Neuronal stem cell (in vitro differentiated cells): ENCODE measurements around the gene VIPR1. TPM values are rescaled to one million over a fixed set of nuclear protein-coding genes. Genes with fewer than 3 reads are reported as not detected.

Experiments
- DNase-seq: peaks from one replicate; pipeline ENCODE4 v3.0.0-alpha.2; 2013; ENCODE audit warnings: low spot score
- H2AFZ ChIP-seq: one replicate; pipeline ENCODE4 v1.6.1; 2013; ENCODE audit warnings: mild to moderate bottlenecking, low read length, inconsistent platforms
- H2AK5ac ChIP-seq: 2 replicates; pipeline ENCODE4 v1.6.1; 2013; ENCODE audit warnings: low read depth, mild to moderate bottlenecking, inconsistent platforms, low read length, moderate library complexity, mixed read lengths
- H2BK120ac ChIP-seq: 2 replicates; pipeline ENCODE4 v1.6.1; 2013; ENCODE audit warnings: low read depth, mild to moderate bottlenecking, inconsistent platforms, low read length, moderate library complexity, mixed read lengths
- H2BK12ac ChIP-seq: one replicate; pipeline ENCODE4 v1.6.1; 2013; ENCODE audit warnings: low read length, inconsistent platforms
- H2BK15ac ChIP-seq: 2 replicates; pipeline ENCODE4 v1.6.1; 2013; ENCODE audit warnings: mild to moderate bottlenecking, low read length, inconsistent platforms, mixed read lengths
- H2BK5ac ChIP-seq: one replicate; pipeline ENCODE4 v1.6.1; 2013; ENCODE audit warnings: inconsistent platforms, mild to moderate bottlenecking, low read length, moderate library complexity
- H3K14ac ChIP-seq: one replicate; pipeline ENCODE4 v1.6.1; 2013; ENCODE audit warnings: low read length, inconsistent platforms
- H3K18ac ChIP-seq: 2 replicates; pipeline ENCODE4 v1.6.1; 2013; ENCODE audit warnings: low read length, inconsistent platforms
- H3K23ac ChIP-seq: 2 replicates; pipeline ENCODE4 v1.6.1; 2013; ENCODE audit warnings: low read depth, mild to moderate bottlenecking, mixed read lengths, low read length, inconsistent platforms; ENCODE audit not compliant: poor library complexity
- H3K27ac ChIP-seq: replicated peaks from 3 replicates; pipeline ENCODE4 v1.5.1; 2013; ENCODE audit warnings: low read length, inconsistent platforms
- H3K27me3 ChIP-seq, 3 experiments: 2 replicates each; pipeline ENCODE4 v1.6.1; 2013; ENCODE audit warnings: low read length in 3 of 3, mild to moderate bottlenecking in 2 of 3, inconsistent platforms in 1 of 3, low read depth in 1 of 3, mixed read lengths in 1 of 3, moderate library complexity in 1 of 3; ENCODE audit not compliant: control insufficient read depth in 3 of 3, insufficient read depth in 3 of 3
- H3K36me3 ChIP-seq, 2 donors: replicated peaks in 1 of 2; 2 replicates each; pipeline ENCODE4 v1.6.1; 2013; ENCODE audit warnings: low read length in 2 of 2; ENCODE audit not compliant: control insufficient read depth in 2 of 2, insufficient read depth in 2 of 2
- H3K4ac ChIP-seq: 2 replicates; pipeline ENCODE4 v1.6.1; 2013; ENCODE audit warnings: inconsistent platforms, mild to moderate bottlenecking, low read length, moderate library complexity
- H3K4me1 ChIP-seq, 2 donors: 1 replicate in 1 of 2; 2 replicates in 1 of 2; pipeline ENCODE4 v1.6.1; 2013; ENCODE audit warnings: low read length in 2 of 2, low read depth in 1 of 2; ENCODE audit not compliant: control insufficient read depth in 2 of 2, insufficient read depth in 1 of 2
- H3K4me2 ChIP-seq: one replicate; pipeline ENCODE4 v1.6.1; 2013; ENCODE audit warnings: mild to moderate bottlenecking, low read length, inconsistent platforms; ENCODE audit not compliant: insufficient read depth, poor library complexity, severe bottlenecking
- H3K4me3 ChIP-seq, 2 donors: 2 replicates each; pipeline ENCODE4 v1.5.1; 2013; ENCODE audit warnings: low read length in 2 of 2, mild to moderate bottlenecking in 2 of 2, inconsistent platforms in 1 of 2, moderate library complexity in 1 of 2
- H3K79me1 ChIP-seq: one replicate; pipeline ENCODE4 v1.6.1; 2013; ENCODE audit warnings: low read depth, mild to moderate bottlenecking, inconsistent platforms, low read length, moderate library complexity
- H3K9ac ChIP-seq: one replicate; pipeline ENCODE4 v1.6.1; 2013; ENCODE audit warnings: mild to moderate bottlenecking, low read depth, low read length, inconsistent platforms; ENCODE audit not compliant: poor library complexity
- H3K9me3 ChIP-seq, 2 donors: replicated peaks in 1 of 2; 2 replicates each; pipeline versions ENCODE3 to v1.6.1; 2013; ENCODE audit warnings: low read length in 2 of 2, mild to moderate bottlenecking in 2 of 2, inconsistent platforms in 1 of 2, low read depth in 1 of 2, mixed read lengths in 1 of 2, moderate library complexity in 1 of 2; ENCODE audit not compliant: control insufficient read depth in 2 of 2, insufficient read depth in 1 of 2
- H4K8ac ChIP-seq: one replicate; pipeline ENCODE4 v1.6.1; 2013; ENCODE audit warnings: low read depth, mild to moderate bottlenecking, inconsistent platforms, low read length, moderate library complexity
- H4K91ac ChIP-seq: one replicate; pipeline ENCODE4 v1.6.1; 2013; ENCODE audit warnings: low read length, low read depth, mild to moderate bottlenecking, inconsistent platforms; ENCODE audit not compliant: poor library complexity
- WGBS, 2 donors: extraction: QIAGEN DNeasy Blood & Tissue Kit; methylation state at CpG; one replicate each; pipeline ENCODE4 v1.1.7; 2013; ENCODE audit warnings: missing lambda C conversion rate in 2 of 2, mixed read lengths in 1 of 2; ENCODE audit not compliant: insufficient read length in 2 of 2, insufficient replicate concordance in 1 of 2; ENCODE audit errors: extremely low coverage in 2 of 2; 5-methylcytosine and 5-hydroxymethylcytosine counted together
- polyA plus RNA-seq, 2 experiments: library from polyadenylated mRNA; stranded (reverse); fragments of 200-250 nt; gene quantifications; one replicate each; pipeline ENCODE4 v1.2.3, GENCODE V29; 2013

The VIPR1 gene, protein sequence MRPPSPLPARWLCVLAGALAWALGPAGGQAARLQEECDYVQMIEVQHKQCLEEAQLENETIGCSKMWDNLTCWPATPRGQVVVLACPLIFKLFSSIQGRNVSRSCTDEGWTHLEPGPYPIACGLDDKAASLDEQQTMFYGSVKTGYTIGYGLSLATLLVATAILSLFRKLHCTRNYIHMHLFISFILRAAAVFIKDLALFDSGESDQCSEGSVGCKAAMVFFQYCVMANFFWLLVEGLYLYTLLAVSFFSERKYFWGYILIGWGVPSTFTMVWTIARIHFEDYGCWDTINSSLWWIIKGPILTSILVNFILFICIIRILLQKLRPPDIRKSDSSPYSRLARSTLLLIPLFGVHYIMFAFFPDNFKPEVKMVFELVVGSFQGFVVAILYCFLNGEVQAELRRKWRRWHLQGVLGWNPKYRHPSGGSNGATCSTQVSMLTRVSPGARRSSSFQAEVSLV
- 1.1 TPM for polyA plus RNA-seq (2013, experiment 1 of 2)
- polyA plus RNA-seq (2013, experiment 2 of 2) = 1.00 TPM

DNA sequence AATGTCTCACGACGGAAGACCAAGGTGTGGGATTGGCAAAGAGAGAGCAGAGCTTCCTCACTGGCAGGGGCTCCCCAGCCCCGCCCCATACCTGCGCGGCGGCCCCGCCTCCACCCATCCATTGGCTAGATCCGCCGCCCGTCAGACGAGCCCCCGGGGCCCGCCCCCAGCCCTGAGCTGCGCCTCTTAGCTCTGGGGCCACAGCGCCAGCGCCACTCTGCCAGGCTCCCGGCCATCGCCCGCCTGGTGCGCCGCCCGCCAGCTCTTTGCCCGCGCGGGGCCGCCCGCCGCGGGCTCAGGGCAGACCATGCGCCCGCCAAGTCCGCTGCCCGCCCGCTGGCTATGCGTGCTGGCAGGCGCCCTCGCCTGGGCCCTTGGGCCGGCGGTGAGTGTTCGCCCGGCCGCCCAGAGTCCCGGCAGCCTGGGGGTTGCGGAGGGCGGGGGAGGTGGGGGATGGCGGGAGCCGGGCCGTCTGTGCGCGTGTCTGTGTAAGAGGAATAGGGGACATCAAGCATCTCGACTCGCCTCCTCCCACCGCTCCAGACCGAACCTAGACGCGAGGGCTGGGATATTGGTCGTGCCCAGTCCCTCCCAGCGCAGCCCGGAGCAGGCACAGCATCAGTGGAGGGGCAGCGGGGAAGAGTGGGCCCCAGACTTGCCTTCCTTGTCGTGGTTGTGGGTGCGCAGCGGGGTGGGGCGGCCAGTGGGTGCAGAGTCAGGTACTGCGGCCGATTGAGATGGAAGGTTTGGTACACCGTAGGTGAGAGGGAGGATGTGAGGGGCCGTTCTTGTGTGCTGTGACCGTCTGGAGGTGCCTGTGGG lies at the start of gene VIPR1:
Gene VIPR1 (plus strand): TSS at position 215 of the 822 bp plus-strand sequence. CDS start 93 bp downstream, at position 308.
- Histone ChIP-seq H2BK120ac (no peak within 1 kb of the TSS), H3K4me2 (peak within 1 kb of the TSS; percentile 92), H3K4ac (no peak within 1 kb of the TSS), H3K18ac (peak within 1 kb of the TSS; percentile 64), H3K27ac (no peak within 1 kb of the TSS), H2BK5ac (no peak within 1 kb of the TSS), H2BK15ac (peak within 1 kb of the TSS; percentile 22), H3K9me3 (peaks cover 0 to 3% of the 10 kb centered on the region in 2 donors), H3K79me1 (peaks cover 3% of the 10 kb centered on the region), H2BK12ac (no peak within 1 kb of the TSS), H3K36me3 (no peaks in the 10 kb centered on the region), H4K8ac (peak within 1 kb of the TSS; percentile 75), H2AFZ (peak within 1 kb of the TSS; percentile 80), H3K4me1 (peaks cover 7 to 14% of the 10 kb centered on the region in 2 donors), H3K9ac (peak within 1 kb of the TSS; percentile 75), H3K14ac (peak within 1 kb of the TSS; percentile 59), H3K23ac (peak within 1 kb of the TSS; percentile 83), H3K4me3 (peak within 1 kb of the TSS in 1 of 2 donors; percentile 82), H2AK5ac (peak within 1 kb of the TSS; percentile 53), H4K91ac (no peak within 1 kb of the TSS), H3K27me3 (peaks cover 6 to 91% (median 44%) of the 10 kb centered on the region in 3 experiments)
- DNase-seq = peak; percentile 53
- WGBS, 2 donors = no CpG with 5 or more reads among the region's 69 CpGs

DNA sequence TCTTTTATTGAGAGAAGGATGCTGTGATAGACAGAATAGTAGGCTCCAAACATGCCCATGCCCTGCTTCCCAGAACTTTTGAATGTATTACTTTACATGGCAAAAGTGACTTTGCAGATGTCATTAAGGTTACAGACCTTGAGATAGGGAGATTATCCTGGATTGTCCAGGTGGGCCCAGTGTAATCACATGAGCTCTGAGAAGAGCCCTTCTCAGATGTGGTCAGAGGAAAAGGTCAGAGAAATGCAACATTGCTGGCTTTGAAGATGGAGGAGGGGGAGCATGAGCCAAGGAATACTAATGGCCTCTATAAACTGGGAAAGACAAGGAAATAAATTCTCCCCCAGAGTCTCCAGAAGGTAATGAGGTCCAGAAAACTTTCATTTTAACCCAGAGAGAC lies 46.2 kb upstream of the VIPR1 start:
- H3K23ac ChIP-seq = no peak overlapping the region
- no peaks in the 10 kb centered on the region for H3K79me1 ChIP-seq
- no peaks in the 10 kb centered on the region for H3K36me3 ChIP-seq
- no peak overlapping the region for H4K91ac ChIP-seq
- H2BK120ac ChIP-seq = no peak overlapping the region
- no peak overlapping the region for H2BK15ac ChIP-seq
- no peaks in the 10 kb centered on the region for H3K4me1 ChIP-seq
- H2AK5ac ChIP-seq = no peak overlapping the region
- no peak overlapping the region for H3K9ac ChIP-seq
- no peak for DNase-seq
- no peak overlapping the region for H3K18ac ChIP-seq
- no peak overlapping the region for H3K14ac ChIP-seq
- no peak overlapping the region for H3K4ac ChIP-seq
- no peak overlapping the region for H4K8ac ChIP-seq
- no peak overlapping the region for H3K4me2 ChIP-seq
- no peaks in the 10 kb centered on the region for H3K9me3 ChIP-seq
- H3K27ac ChIP-seq = no peak overlapping the region
- no peaks in the 10 kb centered on the region for H3K27me3 ChIP-seq
- H2AFZ ChIP-seq = no peak overlapping the region
- no peak overlapping the region for H2BK12ac ChIP-seq
- H2BK5ac ChIP-seq = no peak overlapping the region
- H3K4me3 ChIP-seq = no peak overlapping the region

DNA sequence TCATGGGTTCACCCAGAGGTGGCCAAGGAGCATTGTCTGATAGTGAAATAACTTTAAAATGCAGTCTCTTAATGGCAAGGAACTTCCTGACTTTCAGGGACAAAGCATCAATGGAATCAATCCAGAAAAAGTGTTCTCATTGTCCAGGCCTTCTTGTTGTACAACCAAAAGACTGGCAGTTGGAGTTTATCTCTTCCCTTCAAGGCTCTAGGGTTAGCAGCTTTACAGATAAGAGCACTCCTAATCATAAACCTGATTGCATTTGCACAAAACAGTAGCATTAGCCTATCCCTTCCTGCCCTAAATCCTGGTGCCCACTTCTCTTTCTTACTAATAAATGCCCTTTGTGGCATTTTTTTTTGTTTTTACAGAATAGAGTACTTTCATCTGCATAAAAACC lies 43.3 kb upstream of the VIPR1 start:
- H2BK15ac ChIP-seq = no peak overlapping the region
- no peaks in the 10 kb centered on the region for H3K36me3 ChIP-seq
- H2BK5ac ChIP-seq = no peak overlapping the region
- H3K79me1 ChIP-seq = no peaks in the 10 kb centered on the region
- H3K9ac ChIP-seq = no peak overlapping the region
- no peak overlapping the region for H3K23ac ChIP-seq
- H3K4ac ChIP-seq = no peak overlapping the region
- H4K91ac ChIP-seq = no peak overlapping the region
- H2AFZ ChIP-seq = no peak overlapping the region
- H3K18ac ChIP-seq = no peak overlapping the region
- H3K27ac ChIP-seq = no peak overlapping the region
- H2BK12ac ChIP-seq = no peak overlapping the region
- no peak for DNase-seq
- H3K4me2 ChIP-seq = no peak overlapping the region
- H3K14ac ChIP-seq = no peak overlapping the region
- no peaks in the 10 kb centered on the region for H3K4me1 ChIP-seq
- H2AK5ac ChIP-seq = no peak overlapping the region
- H3K27me3 ChIP-seq = no peaks in the 10 kb centered on the region
- H2BK120ac ChIP-seq = no peak overlapping the region
- no peak overlapping the region for H4K8ac ChIP-seq
- H3K9me3 ChIP-seq = no peaks in the 10 kb centered on the region
- H3K4me3 ChIP-seq = no peak overlapping the region

DNA sequence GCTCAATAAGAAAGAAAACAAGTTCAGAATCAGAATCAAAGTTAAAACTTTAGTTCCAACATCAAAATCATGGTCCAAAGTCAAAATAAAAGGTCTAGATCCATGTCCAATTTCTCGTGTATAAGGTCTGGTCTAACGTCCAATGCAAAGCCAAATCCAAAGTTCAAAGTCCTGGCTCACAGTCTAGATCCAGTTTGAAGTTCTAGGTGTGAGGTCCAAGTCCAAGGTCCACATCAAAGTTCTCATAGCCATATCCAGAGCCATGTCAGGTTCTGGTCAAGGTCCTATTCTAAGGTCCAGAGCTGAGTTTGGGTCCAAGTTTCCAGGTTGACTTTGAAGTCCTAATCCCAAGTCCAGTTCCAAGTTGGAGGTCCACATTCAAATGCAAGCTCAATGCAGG lies 40.7 kb upstream of the VIPR1 start:
- no peak overlapping the region for H3K9ac ChIP-seq
- no peak overlapping the region for H4K8ac ChIP-seq
- no peak overlapping the region for H2BK120ac ChIP-seq
- H2BK12ac ChIP-seq = no peak overlapping the region
- no peaks in the 10 kb centered on the region for H3K79me1 ChIP-seq
- H3K36me3 ChIP-seq = no peaks in the 10 kb centered on the region
- no peak overlapping the region for H4K91ac ChIP-seq
- no CpG with 5 or more reads among the region's 2 CpGs for WGBS, 2 donors
- H2AK5ac ChIP-seq = no peak overlapping the region
- H2BK5ac ChIP-seq = no peak overlapping the region
- no peak overlapping the region for H3K23ac ChIP-seq
- H3K4me3 ChIP-seq = no peak overlapping the region
- no peak overlapping the region for H2BK15ac ChIP-seq
- DNase-seq = no peak
- H3K27me3 ChIP-seq = no peaks in the 10 kb centered on the region
- H2AFZ ChIP-seq = no peak overlapping the region
- no peaks in the 10 kb centered on the region for H3K9me3 ChIP-seq
- no peak overlapping the region for H3K27ac ChIP-seq
- H3K4me2 ChIP-seq = no peak overlapping the region
- H3K14ac ChIP-seq = no peak overlapping the region
- no peak overlapping the region for H3K18ac ChIP-seq
- H3K4me1 ChIP-seq = no peaks in the 10 kb centered on the region
- H3K4ac ChIP-seq = no peak overlapping the region
